A549 (cell line): ENCODE data around the gene NPFFR1. TPM values are rescaled to one million over a fixed set of nuclear protein-coding genes. Genes with fewer than 3 reads are reported as not detected.
A peak's percentile ranks its signal among the peaks of the same experiment; 100 is the strongest.

Source experiments
- ATAC-seq, 2 experiments: fragments of 200-7000 bp in 1 of 2; fragments of >200 bp in 1 of 2; cut with Nextera tagmentation in 1 of 2; cut with Tn5 transposase in 1 of 2; 3 replicates each; pipeline versions ENCODE4 v1.8.0 to v1.9.1; 2018 to 2020; ENCODE audit warnings: mild to moderate bottlenecking in 1 of 2, moderate library complexity in 1 of 2
- CTCF ChIA-PET: fragments of 300-600 bp; sonication (Branson Sonifier 250); formaldehyde crosslinking; extraction: SDS; loops from one replicate; lab custom pipeline; 2021; ENCODE audit warnings: antibody characterized with exemption, inconsistent platforms; lab: Yijun Ruan, JAX
- POLR2A ChIA-PET: fragments of 350-600 bp; formaldehyde crosslinking; extraction: SDS; loops from one replicate; lab custom pipeline; 2021; ENCODE audit warnings: antibody characterized with exemption, inconsistent platforms; lab: Yijun Ruan, JAX
- DNase-seq, 2 experiments: peaks; one replicate each; pipeline versions ENCODE4 v3.0.0 to v3.0.0-alpha.2; 2011 to 2016; ENCODE audit warnings: low read depth in 1 of 2, low spot score in 1 of 2
- FAIRE-seq: peaks from 2 replicates; lab custom pipeline; 2011; peaks lifted over from hg19 to GRCh38; lab: Jason Lieb, UNC
- H3K27ac ChIP-seq, 2 experiments: fragments of >200 bp; sonication (Bioruptor Twin); formaldehyde crosslinking; 3 replicates each; pipeline ENCODE4 v1.5.1; 2016 to 2017
- H3K4me1 ChIP-seq: fragments of >200 bp; sonication (Bioruptor Twin); formaldehyde crosslinking; 3 replicates; pipeline ENCODE4 v1.6.1; 2016
- H3K4me2 ChIP-seq: fragments of >200 bp; sonication (Bioruptor Twin); formaldehyde crosslinking; 3 replicates; pipeline ENCODE4 v1.6.1; 2016
- H3K4me3 ChIP-seq: fragments of >200 bp; sonication (Bioruptor Twin); formaldehyde crosslinking; 3 replicates; pipeline ENCODE4 v1.5.1; 2016
- H3K9me3 ChIP-seq: fragments of >200 bp; sonication (Bioruptor Twin); formaldehyde crosslinking; 3 replicates; pipeline ENCODE4 v1.6.1; 2016
- CBX2 ChIP-seq: fragments of 200-600 bp; sonication (generic); IDR thresholded peaks from 2 replicates; pipeline ENCODE4 v1.6.1; 2016; ENCODE audit warnings: low read depth, mild to moderate bottlenecking, borderline replicate concordance
- CHD4 ChIP-seq: fragments of 200-600 bp; sonication (generic); IDR thresholded peaks from 2 replicates; pipeline ENCODE4 v1.6.1; 2016; ENCODE audit warnings: antibody characterized with exemption, mild to moderate bottlenecking, borderline replicate concordance
- EHF ChIP-seq: fragments of 250-450 bp; sonication (Bioruptor Pico); IDR thresholded peaks from 2 replicates; pipeline ENCODE4 v1.5.0; 2020; ENCODE audit warnings: mild to moderate bottlenecking
- FOSL2 ChIP-seq, 2 experiments: fragments of 450-650 bp in 1 of 2; fragments of >200 bp in 1 of 2; sonication (Bioruptor Twin) in 1 of 2; formaldehyde crosslinking; IDR thresholded peaks; 2 replicates each; pipeline versions ENCODE4 v1.5.0 to v1.6.1; 2016 to 2020; ENCODE audit warnings: mild to moderate bottlenecking in 1 of 2, moderate library complexity in 1 of 2
- FOXS1 ChIP-seq: fragments of 250-450 bp; sonication (Bioruptor Pico); IDR thresholded peaks from 2 replicates; pipeline ENCODE4 v1.5.0; 2020; ENCODE audit warnings: mild to moderate bottlenecking, moderate library complexity
- HOXA7 ChIP-seq: fragments of 250-450 bp; sonication (Bioruptor Pico); IDR thresholded peaks from 2 replicates; pipeline ENCODE4 v1.5.0; 2020; ENCODE audit warnings: mild to moderate bottlenecking, moderate library complexity
- HOXB13 ChIP-seq: fragments of 250-450 bp; sonication (Bioruptor Pico); IDR thresholded peaks from 2 replicates; pipeline ENCODE4 v1.5.0; 2020; ENCODE audit warnings: low read depth, mild to moderate bottlenecking, moderate library complexity
- HOXB5 ChIP-seq: fragments of 250-450 bp; sonication (Bioruptor Pico); IDR thresholded peaks from 2 replicates; pipeline ENCODE4 v1.5.0; 2020; ENCODE audit warnings: mild to moderate bottlenecking, moderate library complexity
- JUNB ChIP-seq: fragments of >200 bp; sonication (Bioruptor Twin); formaldehyde crosslinking; IDR thresholded peaks from 2 replicates; pipeline ENCODE4 v1.6.1; 2016
- MAFK ChIP-seq: fragments of 450-650 bp; IDR thresholded peaks from 2 replicates; pipeline ENCODE4 v1.6.1; 2014; ENCODE audit not compliant: partially characterized antibody
- NFE2L2 ChIP-seq: fragments of 150-350 bp; conservative IDR thresholded peaks from 2 replicates; pipeline ENCODE4 v1.6.1; 2014; ENCODE audit warnings: low read length
- NR3C1 ChIP-seq: fragments of >200 bp; sonication (Bioruptor Twin); formaldehyde crosslinking; IDR thresholded peaks from 3 replicates; pipeline ENCODE4 v1.6.1; 2017
- POLR2AphosphoS2 ChIP-seq: conservative IDR thresholded peaks from 2 replicates; pipeline ENCODE4 v1.6.1; 2012; ENCODE audit warnings: low read length, improper control_type of control experiment, inconsistent platforms
- RARB ChIP-seq: fragments of 250-450 bp; sonication (Bioruptor Pico); IDR thresholded peaks from 2 replicates; pipeline ENCODE4 v1.8.0; 2021; ENCODE audit warnings: mild to moderate bottlenecking, moderate library complexity
- RNF2 ChIP-seq: fragments of 200-600 bp; sonication (generic); IDR thresholded peaks from 2 replicates; pipeline ENCODE4 v1.6.1; 2016; ENCODE audit warnings: low read depth, mild to moderate bottlenecking, antibody characterized with exemption, moderate library complexity, borderline replicate concordance
- TP53 ChIP-seq: fragments of 250-450 bp; sonication (Bioruptor Pico); IDR thresholded peaks from 2 replicates; pipeline ENCODE4 v1.5.0; 2021; ENCODE audit warnings: mild to moderate bottlenecking, moderate library complexity
- ZSCAN20 ChIP-seq: fragments of 250-450 bp; sonication (Bioruptor Pico); IDR thresholded peaks from 2 replicates; pipeline ENCODE4 v1.8.0; 2022; ENCODE audit warnings: mild to moderate bottlenecking, moderate library complexity
- WGBS: methylation state at CpG from one replicate; pipeline ENCODE4 v1.1.6; 2017; ENCODE audit errors: missing lambda C conversion rate; 5-methylcytosine and 5-hydroxymethylcytosine counted together
- polyA plus RNA-seq, 4 experiments: library from polyadenylated mRNA; depleted of rRNA in 3 of 4; stranded (reverse); fragments of >200 nt; fragmentation: RNase III in 1 of 4; extraction: RNeasy Plus Mini Kit Qiagen cat#74134 plus additional on column Dnase treatment in 1 of 4; gene quantifications; 2 replicates in 3 of 4; 3 replicates in 1 of 4; pipeline ENCODE4 v1.2.3, GENCODE V29; 2011 to 2017
- TF ChIP-seq, protein P1 (sequence below): fragments of 250-450 bp; sonication (Bioruptor Pico); IDR thresholded peaks from 2 replicates; pipeline ENCODE4 v1.5.0; 2021; ENCODE audit warnings: mild to moderate bottlenecking, moderate library complexity, borderline replicate concordance
- TF ChIP-seq, protein P2 (sequence below): fragments of >200 bp; sonication (Bioruptor Twin); formaldehyde crosslinking; IDR thresholded peaks from 2 replicates; pipeline ENCODE4 v1.6.1; 2016
- TF ChIP-seq, protein P3 (sequence below): IDR thresholded peaks from 2 replicates; pipeline ENCODE4 v1.6.1; 2012

Gene NPFFR1
- polyA plus RNA-seq, 2 of the 4 experiments (the other 2 are of a cell fraction) = not detected

DNA sequence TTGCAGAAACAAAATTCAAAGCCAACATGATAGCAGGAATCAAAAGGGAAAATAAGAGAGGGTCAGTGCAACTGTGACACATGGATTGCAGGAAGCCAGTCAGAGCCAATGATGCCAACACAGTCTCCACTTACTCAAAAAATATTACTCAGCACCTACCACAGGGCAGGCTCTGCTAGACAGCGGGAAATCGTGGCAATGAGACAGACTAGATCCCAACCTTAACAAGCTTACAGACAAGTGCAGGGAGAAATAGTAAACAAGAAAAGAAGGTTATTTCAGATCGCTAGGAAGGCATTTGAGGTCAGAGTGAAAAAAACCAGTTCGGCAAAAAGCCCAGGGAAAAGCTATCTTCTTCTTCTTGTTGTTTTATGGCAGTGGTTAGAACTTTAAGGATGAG is 45.2 kb upstream of the NPFFR1 start:
- TF ChIP-seq CHD4 (no peak), TP53 (CRISPR knock-in tag) (no peak), HOXB13 (CRISPR knock-in tag) (no peak), FOSL2 (IDR thresholded peaks at IDR 0.05) (no peak), FOSL2 (CRISPR knock-in tag; IDR thresholded peaks at IDR 0.05) (no peak), EHF (CRISPR knock-in tag) (no peak), ZSCAN20 (CRISPR knock-in tag) (no peak), HOXB5 (CRISPR knock-in tag) (no peak), JUNB (no peak), HOXA7 (no peak), RARB (no peak), CBX2 (no peak), NFE2L2 (no peak), RNF2 (no peak)
- TF ChIP-seq, protein P1, sequence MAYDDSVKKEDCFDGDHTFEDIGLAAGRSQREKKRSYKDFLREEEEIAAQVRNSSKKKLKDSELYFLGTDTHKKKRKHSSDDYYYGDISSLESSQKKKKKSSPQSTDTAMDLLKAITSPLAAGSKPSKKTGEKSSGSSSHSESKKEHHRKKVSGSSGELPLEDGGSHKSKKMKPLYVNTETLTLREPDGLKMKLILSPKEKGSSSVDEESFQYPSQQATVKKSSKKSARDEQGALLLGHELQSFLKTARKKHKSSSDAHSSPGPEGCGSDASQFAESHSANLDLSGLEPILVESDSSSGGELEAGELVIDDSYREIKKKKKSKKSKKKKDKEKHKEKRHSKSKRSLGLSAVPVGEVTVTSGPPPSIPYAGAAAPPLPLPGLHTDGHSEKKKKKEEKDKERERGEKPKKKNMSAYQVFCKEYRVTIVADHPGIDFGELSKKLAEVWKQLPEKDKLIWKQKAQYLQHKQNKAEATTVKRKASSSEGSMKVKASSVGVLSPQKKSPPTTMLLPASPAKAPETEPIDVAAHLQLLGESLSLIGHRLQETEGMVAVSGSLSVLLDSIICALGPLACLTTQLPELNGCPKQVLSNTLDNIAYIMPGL (CRISPR knock-in tag) = no peak
- Histone ChIP-seq H3K9me3 (peaks cover 5% of the 10 kb centered on the region; the same call in 1 of the 3 replicates), H3K4me3 (no peak overlapping the region), H3K4me2 (no peak overlapping the region), H3K27ac (no peak overlapping the region), H3K4me1 (peaks cover 23% of the 10 kb centered on the region)
- FAIRE-seq (no peak), DNase-seq (no peak), ATAC-seq (no peak)
- WGBS = 85% methylated on average over 4 of the region's 4 CpGs
- POLR2A ChIA-PET = no interaction called here
- CTCF ChIA-PET = interaction anchor here (1.0 to 2.7 kb wide), 2 partner anchors 10 to 35 kb away, joined by 3 to 12 read pairs; no protein-coding TSS in a partner anchor

DNA sequence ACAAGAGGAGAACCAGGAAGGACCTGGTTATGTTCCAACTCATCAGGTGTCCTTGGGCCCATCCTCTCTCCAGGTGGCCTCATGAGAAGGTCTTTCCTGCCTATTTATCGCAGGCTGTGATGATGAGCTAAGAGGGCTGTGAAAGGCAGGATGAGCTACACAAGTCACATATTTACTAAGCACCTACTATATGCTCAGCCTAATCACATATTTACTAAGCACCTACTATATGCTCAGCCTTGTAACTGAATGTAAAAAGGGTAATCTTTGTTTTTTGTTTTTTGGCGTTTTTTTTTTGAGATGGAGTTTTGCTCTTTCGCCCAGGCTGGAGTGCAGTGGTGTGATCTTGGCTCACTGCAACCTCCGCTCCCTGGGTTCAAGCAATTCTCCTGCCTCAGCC is 44.2 kb upstream of the NPFFR1 start:
- CTCF ChIA-PET = no interaction called here
- Histone ChIP-seq H3K4me3 (no peak overlapping the region), H3K27ac (no peak overlapping the region), H3K9me3 (no peaks in the 10 kb centered on the region), H3K4me1 (peaks cover 23% of the 10 kb centered on the region), H3K4me2 (no peak overlapping the region)
- FAIRE-seq (no peak), DNase-seq (no peak), ATAC-seq (no peak)
- no peak for TF ChIP-seq RNF2
- TF ChIP-seq, protein P2, sequence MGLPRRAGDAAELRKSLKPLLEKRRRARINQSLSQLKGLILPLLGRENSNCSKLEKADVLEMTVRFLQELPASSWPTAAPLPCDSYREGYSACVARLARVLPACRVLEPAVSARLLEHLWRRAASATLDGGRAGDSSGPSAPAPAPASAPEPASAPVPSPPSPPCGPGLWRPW = no peak
- WGBS = 87% methylated on average over 4 of the region's 4 CpGs
- POLR2A ChIA-PET = no interaction called here

DNA sequence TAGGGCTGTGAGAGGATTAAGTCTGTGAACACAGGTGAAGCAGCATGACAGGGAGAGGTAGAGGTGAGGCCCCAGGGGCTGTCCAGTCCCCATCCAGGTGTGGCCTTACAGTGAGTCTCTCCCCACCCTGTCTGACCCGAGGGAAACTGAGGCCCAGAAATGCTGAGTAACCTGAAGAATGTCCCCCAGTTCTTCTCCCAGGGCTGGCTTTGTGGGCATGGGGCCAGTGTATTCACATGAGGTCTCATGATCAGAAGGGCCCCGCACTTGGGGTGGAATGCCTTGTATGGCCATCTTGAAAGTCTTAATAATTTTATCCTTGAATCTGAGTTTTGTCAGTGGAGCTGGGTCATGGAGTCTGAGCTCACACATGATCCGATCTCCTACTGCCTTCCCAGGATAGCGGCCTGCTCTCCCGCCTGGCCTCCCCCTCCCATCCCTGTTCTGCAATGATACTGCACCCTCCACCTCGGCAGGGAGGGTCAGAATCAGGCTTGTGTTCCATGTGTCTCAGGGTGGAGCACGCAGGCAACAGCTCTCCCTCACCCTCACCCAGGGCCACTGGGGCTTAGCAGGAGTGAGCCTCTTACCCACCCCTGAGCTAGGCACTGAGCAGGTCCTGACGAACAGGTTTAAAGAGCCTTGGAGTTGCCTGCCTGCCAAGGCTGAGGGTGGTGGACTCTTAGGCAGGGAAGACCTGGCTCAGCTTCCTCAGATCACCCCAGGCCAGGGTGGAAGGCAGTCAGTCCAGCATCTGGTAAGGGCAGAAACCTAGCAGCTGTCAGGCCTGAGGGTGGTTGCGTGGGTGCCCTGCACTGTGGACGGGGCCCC is 41.4 kb upstream of the NPFFR1 start:
- ATAC-seq (peak in 1 of 2 experiments; percentile 28; a peak in 2 of 6 replicates), FAIRE-seq (no peak), DNase-seq (no peak)
- H3K4me3 ChIP-seq = no peak overlapping the region
- POLR2A ChIA-PET = no interaction called here
- H3K4me2 ChIP-seq = no peak overlapping the region
- CTCF ChIA-PET = interaction anchor here (0.6 to 3.0 kb wide), 9 partner anchors 10 to 344 kb away, joined by 3 to 17 read pairs (median 3); no protein-coding TSS in a partner anchor
- H3K4me1 ChIP-seq = peaks cover 7% of the 10 kb centered on the region; the same call in 1 of the 3 replicates
- peak overlapping the region in 1 of 2 experiments; percentile 37; a peak in 2 of 6 replicates for H3K27ac ChIP-seq
- WGBS = 91% methylated on average over 10 of the region's 10 CpGs
- no peak for TF ChIP-seq NR3C1
- no peak for TF ChIP-seq FOXS1 (CRISPR knock-in tag)
- TF ChIP-seq NFE2L2 = no peak
- no peak for TF ChIP-seq RNF2
- no peak for TF ChIP-seq FOSL2 (IDR thresholded peaks at IDR 0.05)
- TF ChIP-seq FOSL2 (CRISPR knock-in tag; IDR thresholded peaks at IDR 0.05) = no peak
- TF ChIP-seq, protein P3, sequence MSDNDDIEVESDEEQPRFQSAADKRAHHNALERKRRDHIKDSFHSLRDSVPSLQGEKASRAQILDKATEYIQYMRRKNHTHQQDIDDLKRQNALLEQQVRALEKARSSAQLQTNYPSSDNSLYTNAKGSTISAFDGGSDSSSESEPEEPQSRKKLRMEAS = no peak
- no peak for TF ChIP-seq POLR2AphosphoS2
- TF ChIP-seq HOXB13 (CRISPR knock-in tag) = no peak
- TF ChIP-seq MAFK = no peak
- TF ChIP-seq CBX2 = no peak
- no peaks in the 10 kb centered on the region for H3K9me3 ChIP-seq
